A549 (cell line): Measurements from ENCODE around the gene GLB1L3.

Source experiments
- BHLHE40 ChIP-seq: IDR thresholded peaks from 2 replicates; pipeline ENCODE4 v1.6.1; 2012; ENCODE audit warnings: low read depth, low read length, inconsistent platforms
- CHD4 ChIP-seq: fragments of 200-600 bp; sonication (generic); IDR thresholded peaks from 2 replicates; pipeline ENCODE4 v1.6.1; 2016; ENCODE audit warnings: antibody characterized with exemption, mild to moderate bottlenecking, borderline replicate concordance
- CTCF ChIP-seq: fragments of >200 bp; sonication (Bioruptor Twin); formaldehyde crosslinking; IDR thresholded peaks from 3 replicates; pipeline ENCODE4 v1.5.1; 2016
- HOXA7 ChIP-seq: fragments of 250-450 bp; sonication (Bioruptor Pico); IDR thresholded peaks from 2 replicates; pipeline ENCODE4 v1.5.0; 2020; ENCODE audit warnings: mild to moderate bottlenecking, moderate library complexity
- JUNB ChIP-seq: fragments of >200 bp; sonication (Bioruptor Twin); formaldehyde crosslinking; IDR thresholded peaks from 2 replicates; pipeline ENCODE4 v1.6.1; 2016
- KDM1A ChIP-seq: fragments of 200-600 bp; sonication (generic); IDR thresholded peaks from 2 replicates; pipeline ENCODE4 v1.6.1; 2016; ENCODE audit warnings: low read depth, mild to moderate bottlenecking
- MAX ChIP-seq: IDR thresholded peaks from 2 replicates; pipeline ENCODE4 v1.6.1; 2012
- MAZ ChIP-seq: fragments of 150-350 bp; IDR thresholded peaks from 2 replicates; pipeline ENCODE4 v1.6.1; 2014; ENCODE audit warnings: antibody characterized with exemption, low read depth, low read length, borderline replicate concordance
- NFE2L2 ChIP-seq: fragments of 150-350 bp; conservative IDR thresholded peaks from 2 replicates; pipeline ENCODE4 v1.6.1; 2014; ENCODE audit warnings: low read length
- NR3C1 ChIP-seq: fragments of >200 bp; sonication (Bioruptor Twin); formaldehyde crosslinking; IDR thresholded peaks from 3 replicates; pipeline ENCODE4 v1.6.1; 2017
- POLR2A ChIP-seq: IDR thresholded peaks from 2 replicates; pipeline ENCODE4 v1.6.1; 2012; ENCODE audit warnings: mild to moderate bottlenecking, low read length
- RAD21 ChIP-seq, 2 experiments: fragments of >200 bp in 1 of 2; sonication (Bioruptor Twin) in 1 of 2; formaldehyde crosslinking in 1 of 2; IDR thresholded peaks in 1 of 2; conservative IDR thresholded peaks in 1 of 2; 2 replicates in 1 of 2; 3 replicates in 1 of 2; pipeline ENCODE4 v1.6.1; 2012 to 2018; ENCODE audit warnings: inconsistent platforms in 1 of 2
- ZNF302 ChIP-seq: fragments of 250-450 bp; sonication (Bioruptor Pico); IDR thresholded peaks from 2 replicates; pipeline ENCODE4 v1.9.0; 2021; ENCODE audit warnings: inconsistent platforms, mild to moderate bottlenecking, moderate library complexity

DNA sequence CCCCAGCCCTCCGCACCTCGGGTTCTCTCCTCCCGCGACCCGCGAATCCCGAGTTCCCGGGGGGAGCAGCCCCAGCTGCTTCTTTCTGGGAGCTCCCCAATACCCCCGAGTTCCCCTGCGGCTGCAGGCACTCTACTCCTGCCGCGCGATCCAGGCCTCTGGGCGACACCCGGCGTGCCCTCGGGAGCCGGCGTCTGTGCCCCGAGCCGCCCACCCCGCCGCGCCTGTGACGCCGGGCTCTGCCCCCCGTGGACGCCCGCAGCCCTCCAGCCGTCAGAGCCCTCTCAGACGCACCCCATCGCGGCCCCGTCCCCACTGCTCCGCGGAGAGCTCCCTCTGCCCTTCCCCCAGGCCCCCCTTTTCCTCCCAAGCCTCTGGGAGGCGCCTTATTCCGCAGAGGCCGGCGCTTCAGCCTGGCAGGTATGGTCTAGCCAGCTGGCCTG, 56.0 kb downstream of the GLB1L3 start:
- TF ChIP-seq MAZ (no peak), CTCF (no peak), POLR2A (no peak), MAX (no peak), KDM1A (no peak), CHD4 (no peak), NFE2L2 (no peak), JUNB (no peak), ZNF302 (CRISPR knock-in tag) (no peak), HOXA7 (CRISPR knock-in tag) (no peak), BHLHE40 (no peak), RAD21 (conservative IDR thresholded peaks at IDR 0.05 in 1 of 2, IDR thresholded peaks at IDR 0.05 in 1 of 2) (no peak), NR3C1 (no peak)
